ENCODE measurements around the gene ZDHHC14. TPM values are rescaled to one million over a fixed set of nuclear protein-coding genes. Genes with fewer than 3 reads are reported as not detected.

The ZDHHC14 gene
- total RNA-seq, 2 donors from 2014 or later = 13.0 to 19.1 TPM

DNA sequence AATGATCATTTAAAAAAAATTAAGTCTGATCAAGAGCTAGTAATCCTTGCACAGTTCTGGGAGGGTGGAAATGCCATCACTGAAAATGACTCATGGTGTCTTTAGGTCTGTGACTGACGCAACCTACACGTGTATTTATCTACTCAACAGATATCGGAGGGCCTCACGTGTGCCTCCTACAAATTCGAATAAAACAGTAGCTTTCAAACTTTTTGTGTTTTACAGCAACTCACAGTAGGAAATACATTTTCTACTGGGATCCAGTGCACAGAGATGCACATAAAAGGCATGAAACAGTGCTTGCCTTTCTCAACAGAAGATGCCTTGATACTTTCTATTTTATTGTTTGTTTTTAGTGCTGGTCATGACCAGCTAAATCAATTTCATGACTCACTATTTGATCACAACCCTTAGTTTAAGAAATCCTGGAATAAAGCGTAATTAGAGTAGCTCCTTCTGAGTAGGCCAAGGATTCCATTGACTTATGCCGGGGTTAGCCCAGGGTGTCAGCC lies 232.1 kb downstream of the ZDHHC14 start:
- no peak for DNase-seq (ENCODE audit: low spot score)
- Histone ChIP-seq H3K36me3 (no peaks in the 10 kb centered on the region), H3K27ac (no peak overlapping the region), H3K4me3 (no peak overlapping the region), H3K27me3 (no peaks in the 10 kb centered on the region), H3K4me1 (peaks cover 0 to 6% of the 10 kb centered on the region in 2 donors), H3K9me3 (no peaks in the 10 kb centered on the region)
- TF ChIP-seq, protein P1, sequence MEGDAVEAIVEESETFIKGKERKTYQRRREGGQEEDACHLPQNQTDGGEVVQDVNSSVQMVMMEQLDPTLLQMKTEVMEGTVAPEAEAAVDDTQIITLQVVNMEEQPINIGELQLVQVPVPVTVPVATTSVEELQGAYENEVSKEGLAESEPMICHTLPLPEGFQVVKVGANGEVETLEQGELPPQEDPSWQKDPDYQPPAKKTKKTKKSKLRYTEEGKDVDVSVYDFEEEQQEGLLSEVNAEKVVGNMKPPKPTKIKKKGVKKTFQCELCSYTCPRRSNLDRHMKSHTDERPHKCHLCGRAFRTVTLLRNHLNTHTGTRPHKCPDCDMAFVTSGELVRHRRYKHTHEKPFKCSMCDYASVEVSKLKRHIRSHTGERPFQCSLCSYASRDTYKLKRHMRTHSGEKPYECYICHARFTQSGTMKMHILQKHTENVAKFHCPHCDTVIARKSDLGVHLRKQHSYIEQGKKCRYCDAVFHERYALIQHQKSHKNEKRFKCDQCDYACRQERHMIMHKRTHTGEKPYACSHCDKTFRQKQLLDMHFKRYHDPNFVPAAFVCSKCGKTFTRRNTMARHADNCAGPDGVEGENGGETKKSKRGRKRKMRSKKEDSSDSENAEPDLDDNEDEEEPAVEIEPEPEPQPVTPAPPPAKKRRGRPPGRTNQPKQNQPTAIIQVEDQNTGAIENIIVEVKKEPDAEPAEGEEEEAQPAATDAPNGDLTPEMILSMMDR (IDR thresholded peaks at IDR 0.05) = no peak

DNA sequence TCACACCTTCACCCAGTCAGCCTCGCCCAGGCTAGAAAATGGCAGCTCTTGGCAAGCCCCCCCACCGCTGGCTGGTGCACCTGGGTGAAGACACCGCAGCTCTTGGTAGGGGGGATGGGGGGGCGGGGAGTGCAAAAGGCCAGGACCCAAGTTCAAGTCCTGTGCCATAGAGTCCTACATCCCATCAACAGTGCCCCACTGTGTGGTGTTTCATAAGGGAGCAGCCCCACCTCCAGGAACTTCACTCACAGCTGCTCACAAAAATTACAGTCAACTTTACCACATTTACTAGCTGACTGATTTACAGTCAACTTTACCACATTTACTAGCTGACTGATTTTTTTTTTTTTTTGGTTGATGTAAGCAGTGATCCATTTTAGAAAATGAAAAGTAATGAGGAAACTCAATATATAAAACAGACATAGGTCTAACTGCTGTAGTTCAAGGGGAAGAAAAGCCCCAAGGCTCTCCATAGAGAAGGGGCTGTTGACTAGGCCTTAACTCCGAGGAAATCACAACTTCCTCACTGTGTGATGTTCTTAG lies 233.1 kb downstream of the ZDHHC14 start:
- TF ChIP-seq, protein P1 (IDR thresholded peaks at IDR 0.05) = no peak
- H3K27me3 ChIP-seq = no peaks in the 10 kb centered on the region
- H3K9me3 ChIP-seq = no peaks in the 10 kb centered on the region
- H3K36me3 ChIP-seq = no peaks in the 10 kb centered on the region
- H3K4me3 ChIP-seq = no peak overlapping the region
- H3K27ac ChIP-seq = no peak overlapping the region
- no peaks in the 10 kb centered on the region for H3K4me1 ChIP-seq
- DNase-seq (ENCODE audit: low spot score) = no peak

DNA sequence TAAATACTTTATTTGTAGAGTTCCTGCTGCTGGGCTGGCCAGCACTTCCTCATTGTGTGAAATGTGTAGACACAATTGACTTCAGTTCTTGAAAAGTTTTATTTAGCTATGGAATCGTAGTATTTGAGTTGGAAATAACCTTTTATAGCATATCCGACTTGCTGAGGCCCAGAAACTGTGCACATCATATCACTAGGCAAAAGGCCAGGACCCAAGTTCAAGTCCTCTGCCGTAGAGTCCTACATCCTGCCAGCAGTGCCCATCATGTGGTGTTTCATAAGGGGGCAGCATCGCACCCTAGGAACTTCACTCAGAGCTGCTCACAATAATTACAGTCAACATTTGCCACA lies 234.4 kb downstream of the ZDHHC14 start:
- Histone ChIP-seq H3K27me3 (no peaks in the 10 kb centered on the region), H3K36me3 (no peaks in the 10 kb centered on the region), H3K4me1 (no peaks in the 10 kb centered on the region), H3K27ac (no peak overlapping the region), H3K9me3 (no peaks in the 10 kb centered on the region), H3K4me3 (no peak overlapping the region)
- TF ChIP-seq, protein P1 (IDR thresholded peaks at IDR 0.05) = no peak
- no peak for DNase-seq (ENCODE audit: low spot score)

DNA sequence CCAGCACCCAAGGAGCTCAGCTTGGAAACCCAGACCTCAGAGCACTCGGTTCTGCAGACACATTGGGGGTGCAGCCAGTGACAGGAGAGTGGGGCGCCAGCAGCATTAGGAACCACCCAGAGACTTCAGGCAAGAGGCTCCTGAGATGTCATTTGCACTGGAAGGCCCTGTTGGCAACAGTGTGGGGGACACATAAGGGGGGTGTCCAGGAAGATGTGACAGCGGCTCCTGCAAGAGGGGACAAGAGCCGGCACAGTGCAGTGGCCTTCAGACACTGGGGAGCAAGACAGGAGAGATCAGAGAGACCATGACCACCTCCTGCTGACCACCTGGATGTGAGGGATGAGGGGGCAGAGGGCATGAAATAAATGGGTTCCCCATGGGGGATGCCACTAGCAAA lies 235.0 kb downstream of the ZDHHC14 start:
- Histone ChIP-seq H3K4me1 (no peaks in the 10 kb centered on the region), H3K36me3 (no peaks in the 10 kb centered on the region), H3K4me3 (no peak overlapping the region), H3K27ac (no peak overlapping the region), H3K27me3 (no peaks in the 10 kb centered on the region), H3K9me3 (no peaks in the 10 kb centered on the region)
- TF ChIP-seq, protein P1 (IDR thresholded peaks at IDR 0.05) = no peak
- DNase-seq (ENCODE audit: low spot score) = no peak

DNA sequence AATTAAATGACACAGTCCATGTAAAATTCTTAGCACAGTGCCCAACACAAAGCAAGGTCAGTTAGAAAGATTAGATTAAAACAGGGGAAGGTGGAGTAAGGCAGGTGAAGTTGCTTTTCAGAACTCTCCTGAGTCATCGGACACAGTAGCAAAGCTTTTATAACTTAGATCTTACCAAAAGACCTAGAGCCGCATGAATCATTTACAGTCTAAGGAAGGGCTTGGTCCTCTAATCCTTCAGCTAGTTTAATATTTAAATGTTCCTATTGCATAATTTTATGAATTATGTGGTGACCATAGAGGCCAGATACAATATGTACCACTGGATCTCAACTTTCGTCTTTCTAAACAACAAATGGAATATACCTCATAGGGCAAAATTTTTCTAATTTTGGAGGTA lies 240.0 kb downstream of the ZDHHC14 start:
- Histone ChIP-seq H3K27ac (no peak overlapping the region), H3K9me3 (no peaks in the 10 kb centered on the region), H3K4me3 (no peak overlapping the region), H3K36me3 (no peaks in the 10 kb centered on the region), H3K27me3 (no peaks in the 10 kb centered on the region), H3K4me1 (peaks cover 0 to 6% of the 10 kb centered on the region in 2 donors)
- DNase-seq (ENCODE audit: low spot score) = no peak
- TF ChIP-seq, protein P1 (IDR thresholded peaks at IDR 0.05) = no peak

DNA sequence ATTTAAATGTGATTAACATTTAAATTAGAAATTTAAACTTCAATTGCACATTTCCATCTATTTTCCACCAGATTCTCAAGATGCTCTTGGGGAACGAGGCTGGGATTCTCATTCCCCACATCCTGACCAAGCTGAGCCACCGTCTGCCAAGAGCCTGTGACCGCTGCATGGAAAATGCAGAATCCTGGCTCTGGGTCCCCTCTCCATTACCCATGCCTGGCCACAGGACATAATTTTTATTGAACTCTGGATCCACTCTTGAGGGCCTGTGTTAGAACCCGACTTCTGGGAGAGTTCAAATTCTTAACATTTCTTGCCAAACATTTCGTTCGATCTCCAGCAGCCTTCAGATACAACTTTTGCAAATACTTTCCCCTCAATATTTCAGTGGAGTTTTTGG lies 240.4 kb downstream of the ZDHHC14 start:
- DNase-seq (ENCODE audit: low spot score) = no peak
- Histone ChIP-seq H3K4me1 (peaks cover 0 to 7% of the 10 kb centered on the region in 2 donors), H3K4me3 (no peak overlapping the region), H3K9me3 (no peaks in the 10 kb centered on the region), H3K36me3 (no peaks in the 10 kb centered on the region), H3K27ac (no peak overlapping the region), H3K27me3 (no peaks in the 10 kb centered on the region)
- TF ChIP-seq, protein P1 (IDR thresholded peaks at IDR 0.05) = no peak
